IMR-90 (cell line): ENCODE measurements around the gene TNIP2. TPM values are rescaled to one million over a fixed set of nuclear protein-coding genes. Genes with fewer than 3 reads are reported as not detected.

ENCODE experiments used
- ATAC-seq: fragments of 200-7000 bp; cut with Tn5 transposase; 2 replicates; pipeline ENCODE4 v1.9.1; 2020; ENCODE audit warnings: low read depth, mild to moderate bottlenecking, moderate library complexity
- BruUV-seq: library from RNA; stranded (reverse); fragments of 400-500 nt; replicated peaks from 2 replicates; lab custom pipeline; 2021; lab: Mats Ljungman, UMichigan
- CTCF ChIA-PET: fragments of 300-600 bp; formaldehyde crosslinking; extraction: SDS; loops from one replicate; lab custom pipeline; 2021; ENCODE audit warnings: antibody characterized with exemption; lab: Yijun Ruan, JAX
- POLR2A ChIA-PET: fragments of 300-600 bp; sonication (Branson Sonifier 250); formaldehyde crosslinking; loops from one replicate; lab custom pipeline; 2022; ENCODE audit warnings: antibody characterized with exemption; ENCODE audit not compliant: unreplicated experiment; lab: Charles Lee
- DNase-seq: peaks from one replicate; pipeline ENCODE4 v3.0.0; 2013
- H2AFZ ChIP-seq: replicated peaks from 2 replicates; pipeline ENCODE3; 2013; ENCODE audit warnings: low read length, mild to moderate bottlenecking; ENCODE audit not compliant: poor library complexity
- H2AK5ac ChIP-seq: 2 replicates; pipeline ENCODE4 v1.6.1; 2013; ENCODE audit warnings: low read depth, low read length, inconsistent platforms
- H2AK9ac ChIP-seq: replicated peaks from 2 replicates; pipeline ENCODE3; 2013; ENCODE audit warnings: mild to moderate bottlenecking, low read depth, low read length, moderate library complexity; ENCODE audit not compliant: poor library complexity
- H2BK120ac ChIP-seq: 2 replicates; pipeline ENCODE4 v1.6.1; 2013; ENCODE audit warnings: low read depth, low read length, inconsistent platforms
- H2BK15ac ChIP-seq: 3 replicates; pipeline ENCODE4 v1.6.1; 2013; ENCODE audit warnings: low read depth, low read length, inconsistent platforms
- H2BK20ac ChIP-seq: 2 replicates; pipeline ENCODE4 v1.6.1; 2013; ENCODE audit warnings: low read depth, mild to moderate bottlenecking, inconsistent platforms, low read length, moderate library complexity
- H2BK5ac ChIP-seq: 2 replicates; pipeline ENCODE4 v1.6.1; 2013; ENCODE audit warnings: mild to moderate bottlenecking, low read depth, low read length, inconsistent platforms; ENCODE audit not compliant: poor library complexity, severe bottlenecking
- H3K14ac ChIP-seq: replicated peaks from 2 replicates; pipeline ENCODE4 v1.6.1; 2013; ENCODE audit warnings: low read depth, low read length, inconsistent platforms
- H3K18ac ChIP-seq: 2 replicates; pipeline ENCODE4 v1.6.1; 2013; ENCODE audit warnings: low read depth, low read length, control low read depth
- H3K23ac ChIP-seq: 2 replicates; pipeline ENCODE4 v1.6.1; 2013; ENCODE audit warnings: low read depth, low read length, inconsistent platforms
- H3K27ac ChIP-seq: 2 replicates; pipeline ENCODE4 v1.5.1; 2013; ENCODE audit warnings: mild to moderate bottlenecking, control low read depth, low read length; ENCODE audit not compliant: insufficient read depth
- H3K27me3 ChIP-seq: 2 replicates; pipeline ENCODE4 v1.6.1; 2013; ENCODE audit warnings: low read length; ENCODE audit not compliant: control insufficient read depth, insufficient read depth
- H3K36me3 ChIP-seq: 2 replicates; pipeline ENCODE4 v1.6.1; 2013; ENCODE audit warnings: low read length, mixed read lengths; ENCODE audit not compliant: control insufficient read depth, insufficient read depth
- H3K4ac ChIP-seq: 2 replicates; pipeline ENCODE4 v1.6.1; 2013; ENCODE audit warnings: low read depth, low read length, inconsistent platforms
- H3K4me1 ChIP-seq: 2 replicates; pipeline ENCODE4 v1.6.1; 2013; ENCODE audit warnings: low read length, mixed read lengths; ENCODE audit not compliant: control insufficient read depth, insufficient read depth
- H3K4me2 ChIP-seq: 2 replicates; pipeline ENCODE4 v1.6.1; 2013; ENCODE audit warnings: low read depth, mild to moderate bottlenecking, control low read depth, low read length, moderate library complexity
- H3K4me3 ChIP-seq: 2 replicates; pipeline ENCODE4 v1.5.1; 2013; ENCODE audit warnings: low read depth, mild to moderate bottlenecking, control low read depth, low read length, moderate library complexity; ENCODE audit not compliant: insufficient read depth
- H3K56ac ChIP-seq: 2 replicates; pipeline ENCODE4 v1.6.1; 2013; ENCODE audit warnings: low read length, inconsistent platforms; ENCODE audit not compliant: insufficient read depth; ENCODE audit errors: extremely low read depth
- H3K79me1 ChIP-seq, 2 experiments: 2 replicates each; pipeline ENCODE4 v1.6.1; 2013; ENCODE audit warnings: low read length in 2 of 2, inconsistent platforms in 1 of 2, low read depth in 1 of 2
- H3K9ac ChIP-seq: 2 replicates; pipeline ENCODE4 v1.6.1; 2013; ENCODE audit warnings: low read depth, low read length, control low read depth
- H3K9me1 ChIP-seq: 2 replicates; pipeline ENCODE4 v1.6.1; 2013; ENCODE audit warnings: low read length, inconsistent platforms; ENCODE audit not compliant: insufficient read depth
- H3K9me3 ChIP-seq: 2 replicates; pipeline ENCODE4 v1.6.1; 2013; ENCODE audit warnings: low read length; ENCODE audit not compliant: control insufficient read depth, insufficient read depth
- H4K20me1 ChIP-seq: 2 replicates; pipeline ENCODE4 v1.6.1; 2013; ENCODE audit warnings: low read length, inconsistent platforms; ENCODE audit not compliant: insufficient read depth
- H4K5ac ChIP-seq: 2 replicates; pipeline ENCODE4 v1.6.1; 2013; ENCODE audit warnings: mild to moderate bottlenecking, low read depth, low read length, control low read depth
- H4K8ac ChIP-seq, 2 experiments: 2 replicates each; pipeline ENCODE4 v1.6.1; 2013; ENCODE audit warnings: low read depth in 2 of 2, low read length in 2 of 2, control low read depth in 1 of 2, inconsistent platforms in 1 of 2
- H4K91ac ChIP-seq: 2 replicates; pipeline ENCODE4 v1.6.1; 2013; ENCODE audit warnings: low read depth, low read length, inconsistent platforms; ENCODE audit not compliant: insufficient read depth
- CEBPB ChIP-seq: IDR thresholded peaks from 2 replicates; pipeline ENCODE4 v1.6.1; 2012; ENCODE audit warnings: low read depth, low read length, improper control_type of control experiment
- CHD1 ChIP-seq: IDR thresholded peaks from 2 replicates; pipeline ENCODE4 v1.6.1; 2012; ENCODE audit warnings: low read depth, low read length, improper control_type of control experiment
- FOS ChIP-seq: fragments of 150-350 bp; IDR thresholded peaks from 2 replicates; pipeline ENCODE4 v1.6.1; 2016; ENCODE audit warnings: low read depth, low read length
- MAZ ChIP-seq: IDR thresholded peaks from 2 replicates; pipeline ENCODE4 v1.6.1; 2012; ENCODE audit warnings: low read depth, mild to moderate bottlenecking, low read length, improper control_type of control experiment, moderate library complexity, borderline replicate concordance
- MXI1 ChIP-seq: IDR thresholded peaks from 2 replicates; pipeline ENCODE4 v1.6.1; 2012; ENCODE audit warnings: low read depth, mild to moderate bottlenecking, low read length, moderate library complexity, borderline replicate concordance
- RCOR1 ChIP-seq: IDR thresholded peaks from 2 replicates; pipeline ENCODE4 v1.6.1; 2012; ENCODE audit warnings: mild to moderate bottlenecking, low read length, improper control_type of control experiment; ENCODE audit not compliant: insufficient replicate concordance
- RFX5 ChIP-seq: IDR thresholded peaks from 2 replicates; pipeline ENCODE4 v1.8.0; 2012; ENCODE audit warnings: low read depth, mild to moderate bottlenecking, low read length, moderate library complexity
- WGBS, 2 experiments: methylation state at CpG; one replicate each; pipeline versions ENCODE4 v1.1.5 to v1.1.7; 2013; ENCODE audit warnings: missing lambda C conversion rate in 2 of 2; ENCODE audit not compliant: insufficient read length in 1 of 2; ENCODE audit errors: extremely low coverage in 2 of 2; 5-methylcytosine and 5-hydroxymethylcytosine counted together
- dilution Hi-C: fragments of 300-500 bp; cut with HindIII; formaldehyde crosslinking; loops from one replicate; pipeline ENCODE4 v1.14.3; 2018; ENCODE audit warnings: low sequenced_read_pairs; ENCODE audit not compliant: unreplicated experiment
- in situ Hi-C: fragments of 300-500 bp; cut with MboI; formaldehyde crosslinking; loops from 3 replicates; pipeline ENCODE4 v1.14.3; 2019; ENCODE audit warnings: low sequenced_read_pairs, inconsistent platforms, mixed read lengths
- intact Hi-C: fragments of 100-400 bp; cut with micrococcal nuclease; formaldehyde crosslinking; loops from 2 replicates; pipeline ENCODE4 v1.10.0; 2022
- polyA plus RNA-seq, 3 experiments: library from polyadenylated mRNA; depleted of rRNA; stranded (reverse); fragments of >200 nt; gene quantifications; 2 replicates each; pipeline ENCODE4 v1.2.3, GENCODE V29; 2012; ENCODE audit warnings: low replicate concordance in 1 of 3
- total RNA-seq: library from RNA; depleted of rRNA; stranded (reverse); fragments of >200 nt; gene quantifications from 2 replicates; pipeline ENCODE4 v1.2.3, GENCODE V29; 2012
- TF ChIP-seq, protein P1 (sequence below): fragments of 150-350 bp; IDR thresholded peaks from 2 replicates; pipeline ENCODE4 v1.6.1; 2016; ENCODE audit warnings: low read depth, mild to moderate bottlenecking, low read length, moderate library complexity, borderline replicate concordance

TNIP2 gene
- total and polyA plus RNA-seq, 2 of the 4 experiments (the other 2 are of a cell fraction), result 33.3 to 38.5 TPM

DNA sequence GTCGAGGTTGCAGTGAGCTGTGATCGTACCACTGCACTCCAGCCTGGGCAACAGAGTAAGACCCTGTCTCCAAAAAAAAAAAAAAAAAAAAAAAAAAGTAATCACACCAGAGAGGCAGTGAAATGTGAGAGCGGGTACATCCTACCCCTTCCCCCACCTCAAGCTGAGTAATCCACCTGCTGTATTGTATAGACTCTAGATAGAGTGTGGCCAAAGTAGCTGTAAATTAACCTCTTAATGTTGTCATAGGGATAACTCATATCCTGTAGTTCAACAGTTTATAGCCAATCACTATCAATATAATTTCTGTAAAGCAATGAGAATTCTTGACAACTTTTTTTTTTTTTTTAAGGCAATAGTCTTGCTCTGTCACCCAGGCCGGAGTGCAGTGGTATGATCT is 30.8 kb downstream of the TNIP2 start:
- Histone ChIP-seq H3K36me3 (peaks cover 27% of the 10 kb centered on the region), H3K4ac (no peak overlapping the region), H3K9ac (no peak overlapping the region), H3K4me2 (no peak overlapping the region), H2BK15ac (no peak overlapping the region), H2AFZ (no peak overlapping the region), H3K4me3 (no peak overlapping the region), H2BK120ac (no peak overlapping the region), H3K9me3 (no peaks in the 10 kb centered on the region), H3K4me1 (no peaks in the 10 kb centered on the region), H3K9me1 (peaks cover 5% of the 10 kb centered on the region; the same call in 1 of the 2 replicates), H3K14ac (no peak overlapping the region), H4K20me1 (no peaks in the 10 kb centered on the region), H2AK5ac (no peak overlapping the region), H2AK9ac (no peak overlapping the region), H2BK20ac (no peak overlapping the region), H3K18ac (no peak overlapping the region), H4K91ac (no peak overlapping the region), H3K79me1 (peaks cover 8 to 17% of the 10 kb centered on the region in 2 experiments; a peak in 3 of 4 replicates), H4K8ac (no peak overlapping the region), H3K56ac (no peak overlapping the region), H3K27me3 (no peaks in the 10 kb centered on the region), H2BK5ac (no peak overlapping the region), H3K23ac (no peak overlapping the region), H3K27ac (no peak overlapping the region), H4K5ac (no peak overlapping the region)
- TF ChIP-seq, protein P1, sequence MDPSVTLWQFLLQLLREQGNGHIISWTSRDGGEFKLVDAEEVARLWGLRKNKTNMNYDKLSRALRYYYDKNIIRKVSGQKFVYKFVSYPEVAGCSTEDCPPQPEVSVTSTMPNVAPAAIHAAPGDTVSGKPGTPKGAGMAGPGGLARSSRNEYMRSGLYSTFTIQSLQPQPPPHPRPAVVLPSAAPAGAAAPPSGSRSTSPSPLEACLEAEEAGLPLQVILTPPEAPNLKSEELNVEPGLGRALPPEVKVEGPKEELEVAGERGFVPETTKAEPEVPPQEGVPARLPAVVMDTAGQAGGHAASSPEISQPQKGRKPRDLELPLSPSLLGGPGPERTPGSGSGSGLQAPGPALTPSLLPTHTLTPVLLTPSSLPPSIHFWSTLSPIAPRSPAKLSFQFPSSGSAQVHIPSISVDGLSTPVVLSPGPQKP, result no peak
- no peak for TF ChIP-seq MAZ
- no peak for TF ChIP-seq MXI1
- TF ChIP-seq RFX5, result no peak
- TF ChIP-seq RCOR1, result no peak
- no peak for TF ChIP-seq CEBPB
- no peak for TF ChIP-seq FOS
- TF ChIP-seq CHD1, result no peak
- in situ Hi-C loops (no loop called here), dilution Hi-C loops (no loop called here), intact Hi-C loops (no loop called here)
- ChIA-PET POLR2A (no interaction called here), CTCF (interaction anchor here (0.7 kb wide), 1 partner anchor 12 kb away, joined by 10 read pairs; no protein-coding TSS in a partner anchor)
- no CpG with 5 or more reads among the region's 4 CpGs for WGBS, 2 experiments
- BruUV-seq, result no TSS peak
- DNase-seq (no peak), ATAC-seq (no peak)
